ENCODE measurements around the gene PPP1R15B.

DNA sequence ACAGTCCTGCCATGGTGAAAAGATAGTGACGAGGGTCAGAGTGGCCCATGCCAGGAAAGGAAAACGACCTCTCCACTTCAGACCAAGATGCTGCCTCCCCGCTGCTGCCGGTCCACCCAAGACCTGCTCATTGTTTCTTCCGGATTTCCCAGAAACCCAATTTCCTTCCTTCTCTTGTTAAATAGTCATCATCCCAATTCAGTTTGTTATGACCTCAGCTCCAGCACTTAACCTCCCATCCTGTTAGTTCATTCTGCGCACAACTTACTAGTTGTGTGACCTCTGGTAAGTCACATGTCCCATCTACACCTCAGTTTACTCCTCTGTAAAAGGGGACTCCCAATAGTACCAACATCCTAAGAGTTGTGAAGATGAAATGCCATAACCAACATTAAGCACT is 29.9 kb upstream of the PPP1R15B start:
- no peak for TF ChIP-seq YY1 (IDR thresholded peaks at IDR 0.05)
- TF ChIP-seq, protein P1, sequence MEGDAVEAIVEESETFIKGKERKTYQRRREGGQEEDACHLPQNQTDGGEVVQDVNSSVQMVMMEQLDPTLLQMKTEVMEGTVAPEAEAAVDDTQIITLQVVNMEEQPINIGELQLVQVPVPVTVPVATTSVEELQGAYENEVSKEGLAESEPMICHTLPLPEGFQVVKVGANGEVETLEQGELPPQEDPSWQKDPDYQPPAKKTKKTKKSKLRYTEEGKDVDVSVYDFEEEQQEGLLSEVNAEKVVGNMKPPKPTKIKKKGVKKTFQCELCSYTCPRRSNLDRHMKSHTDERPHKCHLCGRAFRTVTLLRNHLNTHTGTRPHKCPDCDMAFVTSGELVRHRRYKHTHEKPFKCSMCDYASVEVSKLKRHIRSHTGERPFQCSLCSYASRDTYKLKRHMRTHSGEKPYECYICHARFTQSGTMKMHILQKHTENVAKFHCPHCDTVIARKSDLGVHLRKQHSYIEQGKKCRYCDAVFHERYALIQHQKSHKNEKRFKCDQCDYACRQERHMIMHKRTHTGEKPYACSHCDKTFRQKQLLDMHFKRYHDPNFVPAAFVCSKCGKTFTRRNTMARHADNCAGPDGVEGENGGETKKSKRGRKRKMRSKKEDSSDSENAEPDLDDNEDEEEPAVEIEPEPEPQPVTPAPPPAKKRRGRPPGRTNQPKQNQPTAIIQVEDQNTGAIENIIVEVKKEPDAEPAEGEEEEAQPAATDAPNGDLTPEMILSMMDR (IDR thresholded peaks at IDR 0.05; ENCODE audit: low read depth, low read length, missing input control) = no peak
- TF ChIP-seq, protein P2, sequence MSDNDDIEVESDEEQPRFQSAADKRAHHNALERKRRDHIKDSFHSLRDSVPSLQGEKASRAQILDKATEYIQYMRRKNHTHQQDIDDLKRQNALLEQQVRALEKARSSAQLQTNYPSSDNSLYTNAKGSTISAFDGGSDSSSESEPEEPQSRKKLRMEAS (IDR thresholded peaks at IDR 0.05) = peak; percentile 14
- no peak for TF ChIP-seq TAF1 (conservative IDR thresholded peaks at IDR 0.05)
- TF ChIP-seq, protein P3, sequence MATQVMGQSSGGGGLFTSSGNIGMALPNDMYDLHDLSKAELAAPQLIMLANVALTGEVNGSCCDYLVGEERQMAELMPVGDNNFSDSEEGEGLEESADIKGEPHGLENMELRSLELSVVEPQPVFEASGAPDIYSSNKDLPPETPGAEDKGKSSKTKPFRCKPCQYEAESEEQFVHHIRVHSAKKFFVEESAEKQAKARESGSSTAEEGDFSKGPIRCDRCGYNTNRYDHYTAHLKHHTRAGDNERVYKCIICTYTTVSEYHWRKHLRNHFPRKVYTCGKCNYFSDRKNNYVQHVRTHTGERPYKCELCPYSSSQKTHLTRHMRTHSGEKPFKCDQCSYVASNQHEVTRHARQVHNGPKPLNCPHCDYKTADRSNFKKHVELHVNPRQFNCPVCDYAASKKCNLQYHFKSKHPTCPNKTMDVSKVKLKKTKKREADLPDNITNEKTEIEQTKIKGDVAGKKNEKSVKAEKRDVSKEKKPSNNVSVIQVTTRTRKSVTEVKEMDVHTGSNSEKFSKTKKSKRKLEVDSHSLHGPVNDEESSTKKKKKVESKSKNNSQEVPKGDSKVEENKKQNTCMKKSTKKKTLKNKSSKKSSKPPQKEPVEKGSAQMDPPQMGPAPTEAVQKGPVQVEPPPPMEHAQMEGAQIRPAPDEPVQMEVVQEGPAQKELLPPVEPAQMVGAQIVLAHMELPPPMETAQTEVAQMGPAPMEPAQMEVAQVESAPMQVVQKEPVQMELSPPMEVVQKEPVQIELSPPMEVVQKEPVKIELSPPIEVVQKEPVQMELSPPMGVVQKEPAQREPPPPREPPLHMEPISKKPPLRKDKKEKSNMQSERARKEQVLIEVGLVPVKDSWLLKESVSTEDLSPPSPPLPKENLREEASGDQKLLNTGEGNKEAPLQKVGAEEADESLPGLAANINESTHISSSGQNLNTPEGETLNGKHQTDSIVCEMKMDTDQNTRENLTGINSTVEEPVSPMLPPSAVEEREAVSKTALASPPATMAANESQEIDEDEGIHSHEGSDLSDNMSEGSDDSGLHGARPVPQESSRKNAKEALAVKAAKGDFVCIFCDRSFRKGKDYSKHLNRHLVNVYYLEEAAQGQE (IDR thresholded peaks at IDR 0.05) = no peak
- TF ChIP-seq, protein P4, sequence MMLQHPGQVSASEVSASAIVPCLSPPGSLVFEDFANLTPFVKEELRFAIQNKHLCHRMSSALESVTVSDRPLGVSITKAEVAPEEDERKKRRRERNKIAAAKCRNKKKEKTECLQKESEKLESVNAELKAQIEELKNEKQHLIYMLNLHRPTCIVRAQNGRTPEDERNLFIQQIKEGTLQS (IDR thresholded peaks at IDR 0.05) = no peak
